Measurements from ENCODE around the gene VEPH1. TPM values are rescaled to one million over a fixed set of nuclear protein-coding genes. Genes with fewer than 3 reads are reported as not detected.
A peak's percentile ranks its signal among the peaks of the same experiment; 100 is the strongest.

Gene VEPH1
- total RNA-seq, 1 experiment from 2014 or later: 2.4 TPM

DNA sequence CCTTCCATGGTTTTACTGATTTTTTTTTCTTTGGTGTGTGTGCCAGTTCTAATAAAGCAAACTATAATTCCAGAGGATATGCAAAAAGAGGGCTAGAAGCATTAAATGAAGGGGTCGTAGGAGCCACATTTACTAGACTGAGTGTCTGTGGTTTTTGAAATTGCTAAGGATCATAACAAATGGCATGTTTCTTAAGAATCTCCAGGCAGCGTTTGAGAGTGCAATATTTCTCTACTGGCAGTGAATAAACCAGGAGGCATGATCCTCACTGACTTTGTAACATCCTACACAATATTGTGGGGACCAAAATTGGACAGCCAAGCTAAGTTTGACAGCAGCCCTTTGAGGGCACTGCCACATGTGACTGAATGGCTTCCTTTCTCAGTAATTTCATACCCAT, 227.4 kb downstream of the VEPH1 start:
- intact Hi-C loops (cut with micrococcal nuclease): no loop called here
- POLR2A ChIA-PET: no interaction called here
- H3K36me3 Mint-ChIP-seq (ENCODE audit: insufficient read depth, unreplicated experiment): no peaks in the 10 kb centered on the region
- no peaks in the 10 kb centered on the region for H3K27me3 Mint-ChIP-seq (ENCODE audit: insufficient read depth, unreplicated experiment)
- no TSS peak for BruUV-seq (replicated peaks)
- TF ChIP-seq, protein P1, sequence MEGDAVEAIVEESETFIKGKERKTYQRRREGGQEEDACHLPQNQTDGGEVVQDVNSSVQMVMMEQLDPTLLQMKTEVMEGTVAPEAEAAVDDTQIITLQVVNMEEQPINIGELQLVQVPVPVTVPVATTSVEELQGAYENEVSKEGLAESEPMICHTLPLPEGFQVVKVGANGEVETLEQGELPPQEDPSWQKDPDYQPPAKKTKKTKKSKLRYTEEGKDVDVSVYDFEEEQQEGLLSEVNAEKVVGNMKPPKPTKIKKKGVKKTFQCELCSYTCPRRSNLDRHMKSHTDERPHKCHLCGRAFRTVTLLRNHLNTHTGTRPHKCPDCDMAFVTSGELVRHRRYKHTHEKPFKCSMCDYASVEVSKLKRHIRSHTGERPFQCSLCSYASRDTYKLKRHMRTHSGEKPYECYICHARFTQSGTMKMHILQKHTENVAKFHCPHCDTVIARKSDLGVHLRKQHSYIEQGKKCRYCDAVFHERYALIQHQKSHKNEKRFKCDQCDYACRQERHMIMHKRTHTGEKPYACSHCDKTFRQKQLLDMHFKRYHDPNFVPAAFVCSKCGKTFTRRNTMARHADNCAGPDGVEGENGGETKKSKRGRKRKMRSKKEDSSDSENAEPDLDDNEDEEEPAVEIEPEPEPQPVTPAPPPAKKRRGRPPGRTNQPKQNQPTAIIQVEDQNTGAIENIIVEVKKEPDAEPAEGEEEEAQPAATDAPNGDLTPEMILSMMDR (IDR thresholded peaks at IDR 0.05; ENCODE audit: unreplicated experiment): no peak
- CTCF ChIA-PET: no interaction called here
- DNase-seq (ENCODE audit: unreplicated experiment): no peak
- no peak overlapping the region for H3K27ac Mint-ChIP-seq (ENCODE audit: low read depth, unreplicated experiment)
- no peak overlapping the region for H3K4me3 Mint-ChIP-seq (ENCODE audit: unreplicated experiment)
- peaks cover 4% of the 10 kb centered on the region for H3K9me3 Mint-ChIP-seq (ENCODE audit: unreplicated experiment)
- H3K4me1 Mint-ChIP-seq (ENCODE audit: insufficient read depth, unreplicated experiment): peaks cover 3% of the 10 kb centered on the region

DNA sequence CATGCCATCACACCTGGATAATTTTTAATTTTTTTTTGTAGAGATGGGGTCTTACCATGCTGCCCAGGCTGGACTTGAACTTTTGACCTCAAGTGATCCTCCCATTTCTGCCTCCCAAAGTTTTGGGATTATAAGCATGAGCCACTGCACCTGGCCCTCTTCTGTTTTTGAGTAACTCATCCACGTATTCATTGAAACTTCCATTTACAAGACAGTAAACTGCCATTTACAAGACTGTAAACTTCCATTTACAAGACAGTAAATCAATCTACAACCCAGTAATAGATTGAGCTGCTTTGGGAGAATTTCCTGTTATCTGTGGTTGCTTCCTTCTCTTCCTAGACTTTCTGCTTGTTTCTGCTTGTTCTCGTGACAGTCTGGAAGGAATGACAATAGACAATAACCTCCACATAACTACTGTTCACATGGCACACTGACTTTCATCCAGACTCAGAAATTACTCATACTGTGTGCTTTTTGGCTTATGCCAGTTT, 228.5 kb downstream of the VEPH1 start:
- DNase-seq (ENCODE audit: unreplicated experiment): peak; percentile 2
- ChIA-PET CTCF (interaction anchor here (1.0 kb wide), 1 partner anchor 72 kb away, joined by 3 read pairs; no protein-coding TSS in a partner anchor), POLR2A (no interaction called here)
- Mint-ChIP-seq H3K27ac (ENCODE audit: low read depth, unreplicated experiment) (no peak overlapping the region), H3K9me3 (ENCODE audit: unreplicated experiment) (no peaks in the 10 kb centered on the region), H3K4me1 (ENCODE audit: insufficient read depth, unreplicated experiment) (no peaks in the 10 kb centered on the region), H3K36me3 (ENCODE audit: insufficient read depth, unreplicated experiment) (no peaks in the 10 kb centered on the region), H3K27me3 (ENCODE audit: insufficient read depth, unreplicated experiment) (no peaks in the 10 kb centered on the region), H3K4me3 (ENCODE audit: unreplicated experiment) (no peak overlapping the region)
- TF ChIP-seq, protein P1 (IDR thresholded peaks at IDR 0.05; ENCODE audit: unreplicated experiment): no peak
- intact Hi-C loops (cut with micrococcal nuclease): no loop called here
- BruUV-seq (replicated peaks): no TSS peak

DNA sequence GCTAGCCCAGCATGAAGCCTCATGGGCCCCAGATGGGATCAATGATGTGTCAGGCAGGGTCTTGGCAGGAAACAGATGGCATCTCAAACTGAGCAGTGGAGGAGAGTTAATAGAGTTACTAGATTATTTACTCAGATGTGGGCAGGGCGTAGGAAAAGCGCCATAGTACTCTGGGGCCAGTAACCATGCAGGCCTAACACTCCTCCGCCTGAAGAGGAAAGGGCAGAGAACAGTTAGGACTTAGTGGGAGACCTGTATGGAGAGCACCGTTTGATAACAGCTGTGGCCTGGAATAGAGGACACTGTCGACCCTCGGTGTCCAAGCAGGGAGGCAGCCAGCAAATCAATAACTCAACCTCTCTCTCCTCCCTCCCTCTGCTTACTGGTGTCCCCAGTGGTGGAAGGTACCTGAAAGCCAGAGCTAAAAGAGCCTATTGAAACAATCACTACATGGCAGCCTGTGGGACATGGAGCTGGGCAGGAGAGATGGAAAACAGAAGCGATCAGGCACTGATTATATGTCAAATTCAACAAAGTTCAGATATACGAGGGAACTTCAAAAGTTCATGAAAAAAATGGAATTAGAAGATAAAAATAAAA, 231.8 kb downstream of the VEPH1 start:
- ChIA-PET POLR2A (no interaction called here), CTCF (no interaction called here)
- no peak overlapping the region for H3K4me3 Mint-ChIP-seq (ENCODE audit: unreplicated experiment)
- DNase-seq (ENCODE audit: unreplicated experiment): no peak
- no peak overlapping the region for H3K27ac Mint-ChIP-seq (ENCODE audit: low read depth, unreplicated experiment)
- no peaks in the 10 kb centered on the region for H3K4me1 Mint-ChIP-seq (ENCODE audit: insufficient read depth, unreplicated experiment)
- BruUV-seq (replicated peaks): no TSS peak
- intact Hi-C loops (cut with micrococcal nuclease): no loop called here
- no peaks in the 10 kb centered on the region for H3K27me3 Mint-ChIP-seq (ENCODE audit: insufficient read depth, unreplicated experiment)
- H3K9me3 Mint-ChIP-seq (ENCODE audit: unreplicated experiment): no peaks in the 10 kb centered on the region
- no peaks in the 10 kb centered on the region for H3K36me3 Mint-ChIP-seq (ENCODE audit: insufficient read depth, unreplicated experiment)
- TF ChIP-seq, protein P1 (IDR thresholded peaks at IDR 0.05; ENCODE audit: unreplicated experiment): no peak

DNA sequence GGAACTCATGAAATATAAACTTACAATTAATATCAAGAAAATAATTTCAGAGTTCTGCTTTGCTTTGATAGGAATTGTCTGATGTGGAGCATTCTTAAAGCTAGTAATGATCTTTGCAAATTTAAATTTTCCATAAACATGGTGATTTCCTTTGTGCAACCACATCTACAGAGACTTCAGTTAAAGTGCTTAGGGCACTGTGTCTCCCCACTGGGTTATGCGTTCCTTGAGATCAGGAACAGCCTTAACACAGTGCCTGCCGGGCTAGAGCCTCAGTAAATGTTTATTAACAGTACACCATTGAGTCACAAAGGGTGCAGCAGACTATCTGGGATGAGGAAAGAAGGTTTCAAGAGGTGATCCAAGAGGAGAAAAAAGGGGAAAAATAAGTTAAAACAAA, 235.2 kb downstream of the VEPH1 start:
- no peak overlapping the region for H3K27ac Mint-ChIP-seq (ENCODE audit: low read depth, unreplicated experiment)
- ChIA-PET CTCF (interaction anchor here (0.5 kb wide), 1 partner anchor 8 kb away, joined by 3 read pairs; no protein-coding TSS in a partner anchor), POLR2A (no interaction called here)
- no peaks in the 10 kb centered on the region for H3K4me1 Mint-ChIP-seq (ENCODE audit: insufficient read depth, unreplicated experiment)
- no peaks in the 10 kb centered on the region for H3K9me3 Mint-ChIP-seq (ENCODE audit: unreplicated experiment)
- DNase-seq (ENCODE audit: unreplicated experiment): no peak
- TF ChIP-seq, protein P1 (IDR thresholded peaks at IDR 0.05; ENCODE audit: unreplicated experiment): no peak
- no peaks in the 10 kb centered on the region for H3K36me3 Mint-ChIP-seq (ENCODE audit: insufficient read depth, unreplicated experiment)
- no peak overlapping the region for H3K4me3 Mint-ChIP-seq (ENCODE audit: unreplicated experiment)
- intact Hi-C loops (cut with micrococcal nuclease): no loop called here
- no TSS peak for BruUV-seq (replicated peaks)
- no peaks in the 10 kb centered on the region for H3K27me3 Mint-ChIP-seq (ENCODE audit: insufficient read depth, unreplicated experiment)
